Esophagus muscularis mucosa (tissue), 4 donors: ENCODE data around the gene ZBTB17. TPM values are rescaled to one million over a fixed set of nuclear protein-coding genes. Genes with fewer than 3 reads are reported as not detected.
A peak's percentile ranks its signal among the peaks of the same experiment; 100 is the strongest.

Experiments
- DNase-seq: peaks from one replicate; pipeline ENCODE4 v3.0.0-alpha.2; 2017; ENCODE audit errors: extremely low spot score
- H3K27ac ChIP-seq, 4 donors: fragments of 200-600 bp; sonication (generic); replicated peaks in 1 of 4; 1 replicate in 3 of 4; 2 replicates in 1 of 4; pipeline ENCODE4 v1.5.1; 2016 to 2019; ENCODE audit warnings: mild to moderate bottlenecking in 1 of 4
- H3K27me3 ChIP-seq, 4 donors: fragments of 200-600 bp; sonication (generic); one replicate each; pipeline versions ENCODE4 v1.5.1 to v1.6.0; 2016 to 2019
- H3K36me3 ChIP-seq, 4 donors: fragments of 200-600 bp; sonication (generic); one replicate each; pipeline ENCODE4 v1.5.1; 2016 to 2019
- H3K4me1 ChIP-seq, 4 donors: fragments of 200-600 bp; sonication (generic); one replicate each; pipeline ENCODE4 v1.5.1; 2016 to 2019
- H3K4me3 ChIP-seq, 4 donors: fragments of 200-600 bp; sonication (generic); 1 replicate in 2 of 4; 2 replicates in 2 of 4; pipeline ENCODE4 v1.5.1; 2016 to 2019; ENCODE audit warnings: mild to moderate bottlenecking in 4 of 4, moderate library complexity in 1 of 4
- H3K9me3 ChIP-seq, 4 donors: fragments of 200-600 bp; sonication (generic); 1 replicate in 3 of 4; 2 replicates in 1 of 4; pipeline ENCODE4 v1.5.1; 2016 to 2019
- CTCF ChIP-seq, 3 experiments: fragments of 200-600 bp in 2 of 3; fragments of 450-650 bp in 1 of 3; sonication (generic) in 2 of 3; IDR thresholded peaks; one replicate each; pipeline ENCODE4 v1.5.1; 2017 to 2019; ENCODE audit warnings: antibody characterized with exemption in 3 of 3, mild to moderate bottlenecking in 2 of 3, moderate library complexity in 1 of 3
- EP300 ChIP-seq: sonication (generic); formaldehyde crosslinking; IDR thresholded peaks from one replicate; pipeline ENCODE4 v1.6.1; 2017; ENCODE audit warnings: antibody characterized with exemption
- POLR2A ChIP-seq: fragments of 450-650 bp; IDR thresholded peaks from one replicate; pipeline ENCODE4 v1.6.1; 2017; ENCODE audit warnings: antibody characterized with exemption, moderate library complexity, mild to moderate bottlenecking, low read depth
- POLR2AphosphoS5 ChIP-seq, 2 donors: sonication (generic); formaldehyde crosslinking; IDR thresholded peaks; one replicate each; pipeline ENCODE4 v1.6.1; 2017; ENCODE audit warnings: antibody characterized with exemption in 2 of 2
- WGBS: methylation state at CpG from one replicate; pipeline ENCODE4 v1.1.5; 2018; 5-methylcytosine and 5-hydroxymethylcytosine counted together
- intact Hi-C: fragments of 100-400 bp; cut with DNase I; formaldehyde crosslinking; loops from one replicate; pipeline ENCODE4 v1.15.1; 2023
- total RNA-seq, 4 donors: library from RNA; depleted of rRNA; stranded (reverse); fragments of >200 nt; gene quantifications; one replicate each; pipeline versions ENCODE4 v1.1.0 to v1.2.1, GENCODE V29; 2016

Gene ZBTB17
- total RNA-seq, 4 donors from 2014 or later: 29.5 to 40.8 (median 34.6) TPM

GRCh38 chr1:15969321-15969880 lies 6.5 kb downstream of the ZBTB17 start:
- no peak overlapping the region for H3K4me3 ChIP-seq
- intact Hi-C loops: no loop called here
- H3K27me3 ChIP-seq: no peaks in the 10 kb centered on the region
- peaks cover 17 to 58% (median 48%) of the 10 kb centered on the region in 4 donors for H3K4me1 ChIP-seq
- H3K27ac ChIP-seq: no peak overlapping the region
- no peak for DNase-seq
- WGBS: 91% methylated on average over 13 of the region's 13 CpGs
- H3K36me3 ChIP-seq: peaks cover 0 to 51% (median 35%) of the 10 kb centered on the region in 4 donors
- no peak for TF ChIP-seq POLR2A
- TF ChIP-seq EP300: no peak
- H3K9me3 ChIP-seq: no peaks in the 10 kb centered on the region

- Histone ChIP-seq H3K9me3 (no peaks in the 10 kb centered on the region), H3K27ac (no peak overlapping the region), H3K4me3 (no peak overlapping the region), H3K4me1 (peaks cover 19 to 55% (median 48%) of the 10 kb centered on the region in 4 donors), H3K27me3 (no peaks in the 10 kb centered on the region), H3K36me3 (peaks cover 0 to 51% (median 34%) of the 10 kb centered on the region in 4 donors)
- intact Hi-C loops: no loop called here
- WGBS: 88% methylated on average over 5 of the region's 5 CpGs
- TF ChIP-seq EP300: no peak
- TF ChIP-seq CTCF (IDR thresholded peaks at IDR 0.05): no peak
- TF ChIP-seq POLR2A: no peak
- no peak for TF ChIP-seq POLR2AphosphoS5 (IDR thresholded peaks at IDR 0.05)
- no peak for DNase-seq
These were observed 7.7 kb downstream of the ZBTB17 start for GRCh38 chr1:15968172-15968571.

- no peak for DNase-seq
- TF ChIP-seq EP300: no peak
- no peak for TF ChIP-seq CTCF (IDR thresholded peaks at IDR 0.05)
- no peak for TF ChIP-seq POLR2A
- no peak for TF ChIP-seq POLR2AphosphoS5 (IDR thresholded peaks at IDR 0.05)
- Histone ChIP-seq H3K36me3 (peaks cover 0 to 39% (median 24%) of the 10 kb centered on the region in 4 donors), H3K4me3 (no peak overlapping the region), H3K27me3 (no peaks in the 10 kb centered on the region), H3K9me3 (no peaks in the 10 kb centered on the region), H3K27ac (peak overlapping the region in 1 of 4 donors; percentile 66), H3K4me1 (peaks cover 19 to 62% (median 57%) of the 10 kb centered on the region in 4 donors)
- 99% methylated on average over 6 of the region's 6 CpGs for WGBS
- intact Hi-C loops: no loop called here
These were observed 9.0 kb downstream of the ZBTB17 start for GRCh38 chr1:15966956-15967344.

- Histone ChIP-seq H3K36me3 (peaks cover 0 to 34% (median 19%) of the 10 kb centered on the region in 4 donors), H3K4me3 (peak overlapping the region in 1 of 4 donors; percentile 4), H3K4me1 (peaks cover 19 to 62% (median 57%) of the 10 kb centered on the region in 4 donors), H3K9me3 (no peaks in the 10 kb centered on the region), H3K27me3 (no peaks in the 10 kb centered on the region), H3K27ac (peak overlapping the region; percentile 36 to 66 (median 58))
- no peak for DNase-seq
- TF ChIP-seq POLR2AphosphoS5 (IDR thresholded peaks at IDR 0.05) (no peak), CTCF (IDR thresholded peaks at IDR 0.05) (no peak)
- WGBS: 62% methylated on average over 18 of the region's 18 CpGs
- intact Hi-C loops: no loop called here
These were observed 9.6 kb downstream of the ZBTB17 start for GRCh38 chr1:15966081-15966955.

GRCh38 chr1:15965228-15965767 lies 10.6 kb downstream of the ZBTB17 start:
- H3K9me3 ChIP-seq: no peaks in the 10 kb centered on the region
- no peak for TF ChIP-seq CTCF (IDR thresholded peaks at IDR 0.05)
- peak in 1 of 2 donors; percentile 28 for TF ChIP-seq POLR2AphosphoS5 (IDR thresholded peaks at IDR 0.05)
- DNase-seq: no peak
- H3K36me3 ChIP-seq: peaks cover 0 to 27% (median 15%) of the 10 kb centered on the region in 4 donors
- 53% methylated on average over 7 of the region's 7 CpGs for WGBS
- peak overlapping the region; percentile 36 to 66 (median 58) for H3K27ac ChIP-seq
- intact Hi-C loops: no loop called here
- no peak overlapping the region for H3K4me3 ChIP-seq
- peaks cover 19 to 68% (median 59%) of the 10 kb centered on the region in 4 donors for H3K4me1 ChIP-seq
- no peaks in the 10 kb centered on the region for H3K27me3 ChIP-seq
